ENCODE results near the gene FLOT2. TPM values are rescaled to one million over a fixed set of nuclear protein-coding genes. Genes with fewer than 3 reads are reported as not detected.

The FLOT2 gene
- polyA plus RNA-seq, 1 of the 3 experiments (the other 2 are of a cell fraction): 105 TPM

- H3K36me3 ChIP-seq (replicated peaks in 1 of 2; ENCODE audit: control insufficient read depth in 1 of 2, insufficient read depth in 2 of 2, low read length in 1 of 2): no peaks in the 10 kb centered on the region
- no peak overlapping the region for H2AFZ ChIP-seq (ENCODE audit: low read depth)
- no peaks in the 10 kb centered on the region for H3K27me3 ChIP-seq (ENCODE audit: insufficient read depth)
- TF ChIP-seq YY1 (IDR thresholded peaks at IDR 0.05; ENCODE audit: low read depth) (no peak), ELF1 (IDR thresholded peaks at IDR 0.05) (no peak)
- H3K9ac ChIP-seq: no peak overlapping the region
- ChIA-PET CTCF (no interaction called here), POLR2A (no interaction called here)
- H3K79me2 ChIP-seq (ENCODE audit: insufficient read depth): no peaks in the 10 kb centered on the region
- no peak for DNase-seq
- H3K27ac ChIP-seq (ENCODE audit: low read depth in 2 of 2, low read length in 1 of 2): no peak overlapping the region
- no peaks in the 10 kb centered on the region for H3K9me3 ChIP-seq
- H3K4me1 ChIP-seq (ENCODE audit: control insufficient read depth in 1 of 2, insufficient read depth in 2 of 2, low read depth in 1 of 2, low read length in 1 of 2): no peaks in the 10 kb centered on the region
- H3K9me2 ChIP-seq: no peaks in the 10 kb centered on the region
- H3K4me2 ChIP-seq: no peak overlapping the region
- WGBS (ENCODE audit: low lambda C conversion rate): 83% methylated on average over 13 of the region's 13 CpGs
- H3K4me3 ChIP-seq (ENCODE audit: low read depth in 2 of 2, low read length in 1 of 2): no peak overlapping the region
- H3F3A ChIP-seq (replicated peaks; ENCODE audit: insufficient read depth): no peaks in the 10 kb centered on the region
- no peaks in the 10 kb centered on the region for H4K20me1 ChIP-seq (ENCODE audit: insufficient read depth)
These were observed 31.4 kb downstream of the FLOT2 start for GRCh38 chr17:28865946-28866752.

- WGBS (ENCODE audit: low lambda C conversion rate): 85% methylated on average over 10 of the region's 11 CpGs
- no peak overlapping the region for H3K9ac ChIP-seq
- no peaks in the 10 kb centered on the region for H3K9me3 ChIP-seq
- POLR2A ChIA-PET: no interaction called here
- DNase-seq: no peak
- H3K27ac ChIP-seq (ENCODE audit: low read depth in 2 of 2, low read length in 1 of 2): no peak overlapping the region
- H4K20me1 ChIP-seq (ENCODE audit: insufficient read depth): no peaks in the 10 kb centered on the region
- H3K27me3 ChIP-seq (ENCODE audit: insufficient read depth): no peaks in the 10 kb centered on the region
- no peak overlapping the region for H2AFZ ChIP-seq (ENCODE audit: low read depth)
- no peaks in the 10 kb centered on the region for H3F3A ChIP-seq (replicated peaks; ENCODE audit: insufficient read depth)
- H3K36me3 ChIP-seq (replicated peaks in 1 of 2; ENCODE audit: control insufficient read depth in 1 of 2, insufficient read depth in 2 of 2, low read length in 1 of 2): peaks cover 3 to 7% of the 10 kb centered on the region in 2 experiments
- H3K4me2 ChIP-seq: no peak overlapping the region
- TF ChIP-seq MXI1 (IDR thresholded peaks at IDR 0.05; ENCODE audit: low read depth, low read length): no peak
- no peak for TF ChIP-seq REST (IDR thresholded peaks at IDR 0.05; ENCODE audit: low read depth, low read length)
- no peak for TF ChIP-seq USF2 (IDR thresholded peaks at IDR 0.05; ENCODE audit: borderline replicate concordance, low read depth, low read length)
- no peak for TF ChIP-seq FOXJ3 (CRISPR knock-in tag; IDR thresholded peaks at IDR 0.05)
- TF ChIP-seq RXRA (IDR thresholded peaks at IDR 0.05; ENCODE audit: borderline replicate concordance, low read depth): no peak
- no peak for TF ChIP-seq USF1 (IDR thresholded peaks at IDR 0.05; ENCODE audit: borderline replicate concordance, low read depth)
- no peak for TF ChIP-seq TAF1 (IDR thresholded peaks at IDR 0.05; ENCODE audit: borderline replicate concordance, low read depth, low read length)
- H3K4me1 ChIP-seq (ENCODE audit: control insufficient read depth in 1 of 2, insufficient read depth in 2 of 2, low read depth in 1 of 2, low read length in 1 of 2): no peaks in the 10 kb centered on the region
- CTCF ChIA-PET: no interaction called here
- H3K79me2 ChIP-seq (ENCODE audit: insufficient read depth): no peaks in the 10 kb centered on the region
- H3K9me2 ChIP-seq: no peaks in the 10 kb centered on the region
- no peak overlapping the region for H3K4me3 ChIP-seq (ENCODE audit: low read depth in 2 of 2, low read length in 1 of 2)
These were observed 32.3 kb downstream of the FLOT2 start for GRCh38 chr17:28864991-28865849.
